GM19324 (cell line): ENCODE measurements around the gene ALAD.

Source experiments
- ATAC-seq: cut with Tn5 transposase; IDR thresholded peaks from one replicate; pipeline ENCODE4 v1.9.1; 2021; ENCODE audit warnings: mild to moderate bottlenecking, moderate library complexity; ENCODE audit not compliant: unreplicated experiment, low FRiP score

Gene ALAD

GRCh38 chr9:113350937-113351336, 50.1 kb downstream of the ALAD start:
- no peak for ATAC-seq

- no peak for ATAC-seq
Measured at GRCh38 chr9:113350107-113350661, 50.9 kb downstream of the ALAD start.

- no peak for ATAC-seq
Measured at GRCh38 chr9:113349445-113350094, 51.5 kb downstream of the ALAD start, which contains the start of gene BSPRY. Gene BSPRY (plus strand): TSS chr9:113349541. CDS start chr9:113349580, 39 bp downstream.

- ATAC-seq, result no peak
Measured at GRCh38 chr9:113349066-113349444, 52.0 kb downstream of the ALAD start.

GRCh38 chr9:113348437-113348836, 52.6 kb downstream of the ALAD start:
- no peak for ATAC-seq

- no peak for ATAC-seq
Measured at GRCh38 chr9:113345671-113346070, 55.4 kb downstream of the ALAD start.

- ATAC-seq, result no peak
Measured at GRCh38 chr9:113345190-113345589, 55.9 kb downstream of the ALAD start.

GRCh38 chr9:113343732-113344231, 57.3 kb downstream of the ALAD start:
- ATAC-seq, result no peak

DNA sequence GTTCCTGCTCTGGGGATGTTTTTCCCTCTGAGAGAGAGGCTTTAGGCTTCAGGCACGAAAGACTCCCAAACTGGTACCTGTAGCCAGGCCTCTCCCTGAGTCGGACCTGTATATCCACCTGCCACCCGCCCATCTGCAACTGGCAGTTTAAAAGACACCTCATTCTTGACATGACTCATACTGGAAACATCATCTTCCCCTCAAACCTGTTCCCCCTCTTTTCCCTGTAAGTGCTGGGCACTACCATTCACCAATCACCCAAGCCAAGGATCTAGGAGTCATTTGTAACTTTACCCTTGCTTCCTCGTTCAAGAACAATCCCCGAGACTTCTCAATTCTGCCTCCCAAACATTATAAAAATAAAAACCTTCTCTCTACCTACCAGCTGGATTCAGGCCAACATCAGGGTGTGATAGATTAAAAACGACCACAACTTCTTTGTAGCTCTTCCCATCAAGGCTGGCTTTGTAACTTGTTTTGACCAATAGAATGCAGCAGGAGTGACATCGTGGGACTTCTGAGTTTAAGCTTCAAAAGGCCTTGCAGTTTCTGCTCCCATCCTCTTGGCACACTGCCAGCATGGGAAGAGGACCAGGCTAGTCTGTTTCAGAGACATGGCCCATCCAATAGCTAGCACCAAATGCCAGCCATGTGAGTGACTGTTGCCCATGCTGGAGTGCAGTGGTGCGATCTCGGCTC, 59.2 kb downstream of the ALAD start:
- no peak for ATAC-seq

GRCh38 chr9:113340011-113340699, 60.9 kb downstream of the ALAD start, which contains the start of gene WDR31:
Gene WDR31 (minus strand): TSS chr9:113340275. CDS start chr9:113332022, 8,253 bp downstream.
- peak; percentile 99 for ATAC-seq

DNA sequence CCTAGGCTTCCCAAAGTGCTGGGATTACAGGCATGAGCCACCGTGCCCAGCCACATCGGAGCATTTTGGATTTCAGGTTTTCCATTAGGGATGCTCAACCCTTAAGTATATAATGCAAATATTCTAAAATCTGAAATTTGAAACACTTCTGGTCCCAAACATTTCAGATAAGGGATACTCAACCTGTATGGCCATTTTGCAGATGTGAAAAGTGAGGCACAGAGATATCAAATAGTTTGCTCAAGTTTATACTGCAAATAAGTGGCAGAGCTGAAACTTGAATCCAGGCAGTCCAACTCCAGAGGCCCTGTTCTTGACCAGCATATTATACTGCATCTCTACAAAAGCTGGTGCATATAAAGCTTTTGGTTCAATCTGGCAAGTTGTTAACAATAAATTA, 63.4 kb downstream of the ALAD start:
- no peak for ATAC-seq
